22Rv1 (cell line): ENCODE data around the gene PRKCB.
"Not testable (repeated sequence)": the region's sequence is repeated elsewhere in the genome, so short reads cannot be mapped to it uniquely, and the experiment has no call there.

ENCODE experiments used
- H3K27ac ChIP-seq: fragments of 450-650 bp; 2 replicates; pipeline ENCODE4 v1.5.1; 2017
- CTCF ChIP-seq: fragments of 450-650 bp; IDR thresholded peaks from 2 replicates; pipeline ENCODE4 v1.5.1; 2017; ENCODE audit warnings: mild to moderate bottlenecking
- ZFX ChIP-seq: fragments of 450-650 bp; IDR thresholded peaks from 2 replicates; pipeline ENCODE4 v1.6.1; 2017; ENCODE audit warnings: antibody characterized with exemption, borderline replicate concordance

Gene PRKCB

GRCh38 chr16:23905027-23905426 lies 69.2 kb downstream of the PRKCB start:
- TF ChIP-seq CTCF (no peak), ZFX (no peak)
- H3K27ac ChIP-seq: no peak overlapping the region

GRCh38 chr16:23907457-23907902 lies 71.7 kb downstream of the PRKCB start:
- TF ChIP-seq CTCF: no peak
- no peak for TF ChIP-seq ZFX
- no peak overlapping the region for H3K27ac ChIP-seq

GRCh38 chr16:23907903-23908302 lies 72.1 kb downstream of the PRKCB start:
- H3K27ac ChIP-seq: no peak overlapping the region

GRCh38 chr16:23908790-23909189 lies 73.0 kb downstream of the PRKCB start:
- H3K27ac ChIP-seq: no peak overlapping the region
- TF ChIP-seq CTCF (no peak), ZFX (no peak)

More at GRCh38 chr16:23907903-23908302, 72.1 kb downstream of the PRKCB start:
- no peak for TF ChIP-seq ZFX
- no peak for TF ChIP-seq CTCF

- no peak overlapping the region for H3K27ac ChIP-seq
- TF ChIP-seq ZFX (no peak), CTCF (no peak)
Observed at GRCh38 chr16:23909792-23910418, 74.1 kb downstream of the PRKCB start.

GRCh38 chr16:23914946-23915530 lies 79.3 kb downstream of the PRKCB start:
- TF ChIP-seq CTCF: no peak
- TF ChIP-seq ZFX: no peak
- H3K27ac ChIP-seq: no peak overlapping the region

GRCh38 chr16:23916552-23916951 lies 80.8 kb downstream of the PRKCB start:
- H3K27ac ChIP-seq: not testable (repeated sequence)

- no peak overlapping the region for H3K27ac ChIP-seq
- TF ChIP-seq CTCF (no peak), ZFX (no peak)
Observed at GRCh38 chr16:23917621-23918020, 81.8 kb downstream of the PRKCB start.
